Measurements from ENCODE around the gene RXFP4.
A peak's percentile ranks its signal among the peaks of the same experiment; 100 is the strongest.

The RXFP4 gene

GRCh38 chr1:155931332-155932038, 10.0 kb upstream of the RXFP4 start:
- DNase-seq: no peak

DNA sequence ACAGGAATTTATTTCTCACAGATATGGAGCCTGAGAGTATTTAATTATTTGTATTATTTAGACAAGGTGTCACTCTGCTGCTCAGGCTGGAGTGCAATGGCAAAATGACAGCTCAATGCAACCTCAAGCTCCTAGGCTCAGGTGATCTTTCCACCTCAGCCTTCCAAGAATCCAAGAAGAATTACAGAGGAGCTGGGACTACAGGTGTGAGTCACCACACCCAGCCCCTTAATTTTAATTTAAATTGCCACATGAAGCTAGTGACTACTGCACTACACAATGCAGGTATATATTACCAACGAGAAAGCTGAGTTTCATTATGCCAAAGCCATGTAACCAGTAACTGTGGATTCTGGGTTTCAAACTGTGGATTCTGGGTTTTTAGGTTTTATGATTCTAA, 9.4 kb upstream of the RXFP4 start:
- no peak for DNase-seq

GRCh38 chr1:155932487-155932886, 9.0 kb upstream of the RXFP4 start:
- no peak for DNase-seq

DNA sequence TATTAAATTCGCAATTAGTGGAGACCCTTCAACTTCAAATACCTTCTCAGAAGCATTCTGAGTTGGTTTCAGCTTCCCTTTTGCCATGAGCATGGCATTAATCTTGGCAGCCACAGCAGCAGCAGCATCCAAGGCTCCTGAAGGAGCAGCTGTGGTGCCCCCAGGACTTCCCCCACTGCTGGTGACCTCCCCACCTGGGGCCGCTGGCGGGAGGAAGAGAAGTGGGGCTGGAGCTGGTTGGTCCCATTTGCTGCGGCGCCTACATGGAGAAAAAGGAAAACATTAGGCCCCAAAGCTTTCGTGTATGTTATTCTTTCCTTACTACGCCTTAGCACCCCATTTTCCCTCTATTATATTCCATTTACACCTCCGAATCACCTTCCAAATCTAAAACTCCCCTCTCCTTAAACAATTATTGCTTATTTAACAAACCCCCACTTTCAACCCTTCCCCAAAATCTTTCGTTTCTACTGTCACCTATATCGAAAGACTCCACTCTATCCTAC, 7.8 kb upstream of the RXFP4 start:
- DNase-seq: no peak

GRCh38 chr1:155934097-155934935, 7.1 kb upstream of the RXFP4 start, which contains the start of gene KHDC4:
TSS of gene KHDC4 (minus strand) at chr1:155934413. CDS start at chr1:155934373, 40 bp downstream.
- peak; percentile 99 for DNase-seq

GRCh38 chr1:155934936-155935590, 6.4 kb upstream of the RXFP4 start:
- DNase-seq: no peak

DNA sequence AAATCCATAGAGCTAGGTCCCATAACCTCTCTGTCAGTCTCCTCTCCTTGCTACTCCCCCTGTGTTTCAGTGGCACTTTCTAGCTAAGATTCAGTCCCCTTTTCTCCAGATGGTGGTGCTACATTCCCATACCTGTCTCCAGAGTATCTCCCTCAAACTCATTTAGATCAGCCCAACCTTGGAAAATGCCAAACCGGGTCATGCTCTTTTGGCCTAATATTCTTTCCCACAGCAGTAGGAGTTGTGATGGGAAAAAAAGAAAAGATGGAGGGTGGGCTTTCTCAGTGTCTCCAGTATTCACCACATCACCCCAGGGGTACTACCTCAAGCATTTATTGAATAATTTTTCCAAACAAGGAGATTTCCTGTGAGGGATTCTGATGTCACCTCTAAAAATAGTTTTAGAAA, 3.2 kb upstream of the RXFP4 start:
- peak; percentile 69 for DNase-seq

- peak; percentile 54 for DNase-seq
Measured at GRCh38 chr1:155940482-155940992, 901 bp upstream of the RXFP4 start.

- no peak for DNase-seq
Measured at GRCh38 chr1:155941845-155942531, 550 bp downstream of the RXFP4 start.

DNA sequence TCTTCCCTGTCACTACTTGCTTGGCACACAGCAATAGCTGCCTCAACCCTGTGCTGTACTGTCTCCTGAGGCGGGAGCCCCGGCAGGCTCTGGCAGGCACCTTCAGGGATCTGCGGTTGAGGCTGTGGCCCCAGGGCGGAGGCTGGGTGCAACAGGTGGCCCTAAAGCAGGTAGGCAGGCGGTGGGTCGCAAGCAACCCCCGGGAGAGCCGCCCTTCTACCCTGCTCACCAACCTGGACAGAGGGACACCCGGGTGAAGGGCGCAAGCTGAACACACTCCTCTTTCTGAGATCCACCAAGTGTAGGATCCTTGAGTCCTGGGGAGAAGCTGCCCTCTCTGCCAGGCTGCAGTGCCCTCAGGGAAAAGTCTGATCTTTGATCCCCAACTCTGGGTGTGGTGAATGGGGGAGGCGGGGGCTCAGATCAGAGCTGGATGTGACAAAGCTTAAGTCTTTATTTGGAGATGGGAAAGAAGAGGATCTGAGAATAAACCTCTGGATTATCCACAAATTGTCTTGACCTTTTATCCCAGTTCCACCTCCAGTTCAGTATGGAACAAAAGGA, 1.2 kb downstream of the RXFP4 start:
- DNase-seq: no peak

DNA sequence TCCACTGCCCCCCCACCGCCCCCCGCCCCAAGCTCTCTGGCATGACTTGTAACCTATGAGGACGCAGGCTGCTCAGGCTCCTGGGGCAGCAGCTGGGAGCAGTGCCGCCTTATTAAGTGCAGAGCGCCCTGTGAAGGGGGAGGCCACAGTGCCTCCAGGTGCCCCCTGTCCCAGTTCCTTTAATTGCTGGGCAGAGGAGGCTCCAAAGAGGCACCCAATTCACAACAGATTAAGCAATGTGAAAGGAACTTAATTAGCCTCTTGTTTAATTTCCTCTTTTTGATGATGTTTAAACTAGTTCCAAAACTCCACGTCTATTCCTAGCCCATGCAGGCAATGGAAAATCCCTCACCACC, 3.0 kb downstream of the RXFP4 start:
- no peak for DNase-seq

GRCh38 chr1:155946633-155947219, 5.3 kb downstream of the RXFP4 start:
- DNase-seq: no peak

DNA sequence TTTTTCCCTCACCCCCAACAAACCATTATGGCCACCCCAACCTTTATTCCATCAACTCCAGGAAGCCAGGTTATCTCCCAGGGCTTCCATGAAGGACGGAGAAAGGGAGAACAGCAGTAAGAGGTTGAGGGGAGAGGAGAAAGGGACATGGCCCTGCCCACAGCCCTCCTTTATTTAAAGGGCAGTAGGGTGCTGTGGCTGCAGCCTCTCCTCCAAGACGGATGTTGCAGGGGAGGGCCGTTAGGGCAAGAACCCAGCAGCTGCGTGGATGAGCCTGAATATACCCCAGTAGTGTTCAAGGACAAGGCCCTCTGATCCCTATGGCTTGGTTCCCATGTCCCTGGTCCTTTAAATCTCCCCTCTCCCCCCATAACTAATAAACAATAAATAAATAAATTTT, 5.9 kb downstream of the RXFP4 start:
- no peak for DNase-seq

- no peak for DNase-seq
Measured at GRCh38 chr1:155947741-155948140, 6.3 kb downstream of the RXFP4 start.

- no peak for DNase-seq
Measured at GRCh38 chr1:155950829-155951228, 9.4 kb downstream of the RXFP4 start.

DNA sequence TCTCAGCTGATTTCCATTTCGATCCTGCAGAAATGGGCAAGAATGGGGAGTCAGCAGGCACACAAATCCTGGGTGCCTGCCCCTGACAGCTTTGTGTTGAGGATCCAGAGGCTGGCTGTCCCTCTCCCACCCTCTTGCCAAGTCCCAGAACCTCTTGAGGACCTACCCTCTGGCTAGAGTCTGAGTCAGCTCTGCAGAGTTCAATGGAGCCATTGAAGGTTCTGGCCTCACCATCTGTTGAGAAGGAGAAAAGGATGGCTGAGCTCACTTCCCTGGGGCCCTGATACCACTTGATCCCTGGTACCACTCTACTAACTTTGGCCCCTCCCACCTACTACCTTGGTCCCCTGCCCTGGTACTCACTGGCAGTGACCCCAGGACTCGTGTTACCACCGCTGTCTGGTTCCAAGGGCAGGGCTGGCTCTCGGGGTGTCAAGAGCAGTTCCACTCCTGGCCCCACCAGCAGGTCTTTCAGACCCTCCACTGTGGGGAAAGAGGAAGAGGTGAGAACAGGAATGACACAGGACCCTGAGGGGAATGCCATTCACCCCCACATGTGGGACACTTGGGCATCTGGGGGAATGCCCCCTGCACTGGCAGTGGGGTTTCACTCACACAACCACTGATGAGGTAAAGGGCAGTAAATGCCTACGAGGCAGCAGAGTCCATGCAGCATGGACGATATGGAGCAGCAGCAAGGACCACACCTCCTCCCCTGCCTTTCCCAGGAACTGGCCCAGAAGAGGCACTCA, 10.5 kb downstream of the RXFP4 start:
- no peak for DNase-seq

GRCh38 chr1:155952505-155952890, 11.1 kb downstream of the RXFP4 start:
- DNase-seq: no peak

- DNase-seq: no peak
Measured at GRCh38 chr1:155954645-155955044, 13.2 kb downstream of the RXFP4 start.

GRCh38 chr1:155957411-155957915, 16.0 kb downstream of the RXFP4 start:
- DNase-seq: no peak

DNA sequence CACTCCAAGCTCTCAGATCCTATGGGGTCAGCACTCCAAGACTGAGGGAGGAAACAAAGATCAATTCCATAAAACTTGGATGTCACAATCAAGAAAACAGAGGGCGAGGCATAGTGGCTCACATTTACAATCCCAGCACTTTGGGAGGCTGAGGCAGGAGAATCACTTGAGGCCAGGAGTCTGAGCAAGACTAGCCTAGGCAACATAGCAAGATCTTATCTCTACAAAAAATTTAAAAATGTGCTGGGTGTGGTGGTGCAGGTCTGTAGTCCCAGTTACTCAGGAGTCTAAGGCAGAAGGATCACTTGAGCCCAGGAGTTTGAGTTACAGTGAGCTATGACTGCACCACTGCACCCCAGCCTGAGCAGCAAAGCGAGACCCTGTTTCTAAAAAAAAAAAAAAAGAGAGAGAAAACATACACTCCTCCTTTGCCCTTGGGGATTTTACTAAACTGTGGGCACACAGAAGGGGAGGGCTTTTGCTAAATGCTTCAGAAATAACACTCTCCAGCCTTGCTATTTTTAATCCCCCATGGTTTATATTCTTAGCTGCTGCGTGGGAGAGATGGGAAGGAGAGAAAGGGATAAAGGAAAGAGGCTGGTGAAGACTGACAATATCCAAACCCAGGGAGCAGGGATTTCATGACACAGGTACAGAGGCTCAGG, 18.8 kb downstream of the RXFP4 start:
- no peak for DNase-seq
